Esophagus muscularis mucosa (tissue), 4 donors: ENCODE data around the gene MYO16.

Experiments
- CTCF ChIP-seq, 3 experiments: fragments of 200-600 bp in 2 of 3; fragments of 450-650 bp in 1 of 3; sonication (generic) in 2 of 3; IDR thresholded peaks; one replicate each; pipeline ENCODE4 v1.5.1; 2017 to 2019; ENCODE audit warnings: antibody characterized with exemption in 3 of 3, mild to moderate bottlenecking in 2 of 3, moderate library complexity in 1 of 3
- EP300 ChIP-seq: sonication (generic); formaldehyde crosslinking; IDR thresholded peaks from one replicate; pipeline ENCODE4 v1.6.1; 2017; ENCODE audit warnings: antibody characterized with exemption
- POLR2AphosphoS5 ChIP-seq, 2 donors: sonication (generic); formaldehyde crosslinking; IDR thresholded peaks; one replicate each; pipeline ENCODE4 v1.6.1; 2017; ENCODE audit warnings: antibody characterized with exemption in 2 of 2

GRCh38 chr13:108777421-108778420, 148.3 kb downstream of the MYO16 start:
- TF ChIP-seq CTCF (IDR thresholded peaks at IDR 0.05) = no peak
- no peak for TF ChIP-seq EP300
- no peak for TF ChIP-seq POLR2AphosphoS5 (IDR thresholded peaks at IDR 0.05)
